Brain microvascular endothelial cell (primary cell): ENCODE measurements around the gene SEC61A1.

Experiments
- DNase-seq: peaks from one replicate; pipeline ENCODE4 v3.0.0-alpha.2; 2020
- H3K27ac ChIP-seq: fragments of 250-450 bp; sonication (Bioruptor Pico); 2 replicates; pipeline ENCODE4 v1.5.1; 2020; ENCODE audit warnings: mild to moderate bottlenecking, moderate library complexity
- H3K27me3 ChIP-seq: fragments of 250-450 bp; sonication (Bioruptor Pico); replicated peaks from 2 replicates; pipeline ENCODE4 v1.5.1; 2020; ENCODE audit warnings: mild to moderate bottlenecking
- H3K36me3 ChIP-seq: fragments of 250-450 bp; sonication (Bioruptor Pico); replicated peaks from 2 replicates; pipeline ENCODE4 v1.5.1; 2020; ENCODE audit warnings: mild to moderate bottlenecking
- H3K4me3 ChIP-seq: 2 replicates; pipeline ENCODE4 v1.5.1; 2011; ENCODE audit warnings: low read depth, mild to moderate bottlenecking, control low read depth, low read length, moderate library complexity
- in situ Hi-C: cut with HindIII; loops from 2 replicates; pipeline ENCODE4 v1.10.0; 2017; ENCODE audit warnings: low sequenced_read_pairs, low pct_ligation_motif_present
- TF ChIP-seq, protein P1 (sequence below): IDR thresholded peaks from 2 replicates; pipeline ENCODE4 v1.5.1; 2011; ENCODE audit warnings: low read depth, mild to moderate bottlenecking, moderate library complexity, low read length, control low read depth, inconsistent platforms; ENCODE audit errors: missing control alignments

SEC61A1 gene

GRCh38 chr3:128100638-128101037, 48.4 kb downstream of the SEC61A1 start:
- H3K4me3 ChIP-seq: no peak overlapping the region
- no peak overlapping the region for H3K27ac ChIP-seq
- in situ Hi-C loops: no loop called here
- DNase-seq: no peak
- H3K36me3 ChIP-seq: peaks cover 52% of the 10 kb centered on the region
- TF ChIP-seq, protein P1, sequence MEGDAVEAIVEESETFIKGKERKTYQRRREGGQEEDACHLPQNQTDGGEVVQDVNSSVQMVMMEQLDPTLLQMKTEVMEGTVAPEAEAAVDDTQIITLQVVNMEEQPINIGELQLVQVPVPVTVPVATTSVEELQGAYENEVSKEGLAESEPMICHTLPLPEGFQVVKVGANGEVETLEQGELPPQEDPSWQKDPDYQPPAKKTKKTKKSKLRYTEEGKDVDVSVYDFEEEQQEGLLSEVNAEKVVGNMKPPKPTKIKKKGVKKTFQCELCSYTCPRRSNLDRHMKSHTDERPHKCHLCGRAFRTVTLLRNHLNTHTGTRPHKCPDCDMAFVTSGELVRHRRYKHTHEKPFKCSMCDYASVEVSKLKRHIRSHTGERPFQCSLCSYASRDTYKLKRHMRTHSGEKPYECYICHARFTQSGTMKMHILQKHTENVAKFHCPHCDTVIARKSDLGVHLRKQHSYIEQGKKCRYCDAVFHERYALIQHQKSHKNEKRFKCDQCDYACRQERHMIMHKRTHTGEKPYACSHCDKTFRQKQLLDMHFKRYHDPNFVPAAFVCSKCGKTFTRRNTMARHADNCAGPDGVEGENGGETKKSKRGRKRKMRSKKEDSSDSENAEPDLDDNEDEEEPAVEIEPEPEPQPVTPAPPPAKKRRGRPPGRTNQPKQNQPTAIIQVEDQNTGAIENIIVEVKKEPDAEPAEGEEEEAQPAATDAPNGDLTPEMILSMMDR: no peak
- no peaks in the 10 kb centered on the region for H3K27me3 ChIP-seq

DNA sequence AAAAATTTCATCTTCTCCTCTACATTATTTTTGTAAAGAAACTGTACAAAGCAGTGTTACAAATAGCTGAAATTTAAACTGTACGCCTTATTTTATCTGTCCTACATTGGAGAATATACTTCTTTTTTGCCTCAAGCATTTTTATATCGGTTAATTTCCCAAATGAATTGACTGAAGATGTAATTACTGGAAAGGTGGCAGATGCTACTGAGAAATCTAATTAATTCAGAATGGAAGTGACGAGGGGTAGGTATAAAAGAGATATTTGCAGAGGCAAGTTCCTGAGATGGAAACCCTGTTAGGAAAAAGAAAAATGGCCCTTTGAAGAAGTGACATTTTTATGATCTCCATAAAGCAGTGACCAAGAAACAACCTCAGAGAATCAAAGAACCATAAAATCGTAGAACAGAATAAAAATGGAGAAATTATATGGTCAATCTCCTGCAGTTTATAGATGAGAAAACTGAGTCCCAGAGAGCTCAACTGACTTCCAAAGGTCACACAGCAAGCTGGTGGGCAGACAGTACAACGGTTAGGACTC, 51.0 kb downstream of the SEC61A1 start:
- Histone ChIP-seq H3K36me3 (peaks cover 38% of the 10 kb centered on the region), H3K4me3 (no peak overlapping the region)
- TF ChIP-seq, protein P1: no peak

DNA sequence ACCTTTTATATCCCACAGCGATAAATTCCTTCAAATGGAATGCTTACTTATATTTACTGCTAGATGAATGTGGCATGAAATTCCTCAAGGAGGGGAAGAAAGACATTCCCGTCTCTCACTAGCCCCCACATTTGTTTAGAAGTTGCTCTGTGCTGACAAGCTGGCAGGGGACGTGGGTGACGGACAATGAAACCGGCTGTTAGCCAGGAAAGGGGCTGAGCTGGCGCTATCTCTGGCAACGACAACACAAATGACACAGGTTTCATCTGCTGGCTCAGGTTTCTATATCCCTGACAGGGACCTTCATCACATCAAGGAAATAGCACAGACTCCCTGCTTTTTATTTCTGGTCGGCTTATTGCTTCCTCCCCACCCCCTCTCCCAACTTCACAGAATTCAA, 55.6 kb downstream of the SEC61A1 start:
- H3K4me3 ChIP-seq: no peak overlapping the region
- no peak for DNase-seq
- H3K27ac ChIP-seq: no peak overlapping the region
- peaks cover 14% of the 10 kb centered on the region for H3K36me3 ChIP-seq
- in situ Hi-C loops: no loop called here
- TF ChIP-seq, protein P1: no peak
- no peaks in the 10 kb centered on the region for H3K27me3 ChIP-seq

More for the DNA sequence above, 51.0 kb downstream of the SEC61A1 start:
- in situ Hi-C loops: no loop called here
- no peak for DNase-seq
- H3K27ac ChIP-seq: no peak overlapping the region
- no peaks in the 10 kb centered on the region for H3K27me3 ChIP-seq

DNA sequence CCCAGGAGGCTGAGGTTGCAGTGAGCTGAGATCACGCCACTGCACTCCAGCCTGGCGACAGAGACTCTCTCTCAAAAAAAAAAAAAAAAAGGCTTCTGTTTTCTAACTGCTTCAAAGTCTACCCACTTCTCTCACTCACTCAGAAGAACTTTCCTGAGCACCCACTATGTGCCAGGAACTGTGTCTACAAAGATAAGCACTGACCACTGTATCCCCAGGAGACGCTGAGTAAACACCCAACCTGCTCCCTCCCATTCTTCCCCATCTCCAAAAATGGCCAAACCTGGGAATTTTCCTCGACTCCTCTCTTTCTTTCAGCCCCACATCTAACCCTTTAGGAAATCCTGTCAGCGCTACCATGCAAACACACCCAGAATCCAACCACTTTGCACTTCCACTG, 58.9 kb downstream of the SEC61A1 start:
- TF ChIP-seq, protein P1: no peak
- Histone ChIP-seq H3K27ac (no peak overlapping the region), H3K36me3 (no peaks in the 10 kb centered on the region), H3K27me3 (no peaks in the 10 kb centered on the region), H3K4me3 (no peak overlapping the region)
- in situ Hi-C loops: no loop called here
- DNase-seq: no peak

DNA sequence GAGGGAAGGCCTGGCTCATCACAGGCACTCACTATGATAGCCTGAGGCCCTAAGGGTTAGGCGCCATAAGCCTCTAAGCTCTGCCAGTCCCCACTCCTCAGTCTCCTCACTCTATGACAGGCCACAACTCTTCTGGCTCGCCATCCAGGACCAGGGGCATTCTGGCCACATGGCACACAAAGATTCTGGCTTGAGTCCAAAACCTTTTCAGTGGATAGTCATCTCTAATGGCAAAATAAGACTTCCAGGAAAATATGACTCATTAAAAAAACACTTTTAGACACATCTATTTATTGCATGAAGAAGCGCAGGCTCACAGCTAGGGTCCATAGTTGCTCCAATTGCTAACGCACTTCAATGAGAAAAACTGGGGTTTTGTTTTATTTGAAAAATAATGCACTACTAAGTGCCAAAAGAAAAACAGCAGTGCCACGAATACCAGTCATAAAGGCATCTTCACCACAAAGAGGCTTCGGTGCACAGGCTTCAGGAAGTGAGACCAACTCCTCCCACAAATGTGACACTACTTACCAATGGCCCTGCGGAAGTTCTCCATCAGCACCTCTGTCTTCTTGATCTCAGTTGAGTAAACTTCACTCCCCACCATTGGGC, 60.2 kb downstream of the SEC61A1 start:
- Histone ChIP-seq H3K36me3 (no peaks in the 10 kb centered on the region), H3K4me3 (no peak overlapping the region), H3K27me3 (no peaks in the 10 kb centered on the region), H3K27ac (peak overlapping the region; percentile 19)
- TF ChIP-seq, protein P1: peak; percentile 32
- in situ Hi-C loops: no loop called here
- peak; percentile 80 for DNase-seq
